HepG2 (cell line): ENCODE measurements around the gene BEST2. TPM values are rescaled to one million over a fixed set of nuclear protein-coding genes. Genes with fewer than 3 reads are reported as not detected.

Experiments
- ATAC-seq: fragments of 200-7000 bp; cut with Tn5 transposase; 3 replicates; pipeline ENCODE4 v1.9.1; 2020; ENCODE audit warnings: mild to moderate bottlenecking, moderate library complexity
- BruUV-seq: library from RNA; stranded (reverse); fragments of 400-500 nt; replicated peaks from 2 replicates; lab custom pipeline; 2021; lab: Mats Ljungman, UMichigan
- CTCF ChIA-PET: fragments of 300-600 bp; formaldehyde crosslinking; extraction: SDS; loops from one replicate; lab custom pipeline; 2021; ENCODE audit warnings: low total read pairs, inconsistent platforms, low intra/inter-chr PET ratio; lab: Yijun Ruan, JAX
- POLR2A ChIA-PET: fragments of 350-600 bp; sonication (Branson Sonifier 250); formaldehyde crosslinking; loops from one replicate; lab custom pipeline; 2020; ENCODE audit warnings: antibody characterized with exemption, inconsistent platforms; lab: Yijun Ruan, JAX
- DNase-seq: peaks from one replicate; pipeline ENCODE4 v3.0.0-alpha.2; 2015; ENCODE audit warnings: low spot score
- FAIRE-seq: peaks from 3 replicates; lab custom pipeline; 2011; peaks lifted over from hg19 to GRCh38; lab: Jason Lieb, UNC
- H2AFZ ChIP-seq: one replicate; pipeline ENCODE4 v1.6.1; 2011; ENCODE audit warnings: low read length, inconsistent platforms
- H3K27ac ChIP-seq: fragments of 300-600 bp; 3 replicates; pipeline ENCODE4 v1.8.0; 2011; ENCODE audit warnings: mixed run types, mild to moderate bottlenecking, mixed read lengths, low read length, inconsistent platforms; ENCODE audit not compliant: insufficient read depth; ENCODE audit errors: extremely low read length
- H3K27me3 ChIP-seq, 2 experiments: fragments of 200-600 bp in 1 of 2; 2 replicates in 1 of 2; 3 replicates in 1 of 2; pipeline versions ENCODE4 v1.6.0 to v1.8.0; 2011; ENCODE audit warnings: low read length in 2 of 2, mild to moderate bottlenecking in 2 of 2, moderate library complexity in 2 of 2, inconsistent platforms in 1 of 2; ENCODE audit not compliant: insufficient read depth in 2 of 2, control insufficient read depth in 1 of 2
- H3K36me3 ChIP-seq, 2 experiments: fragments of 200-600 bp in 1 of 2; replicated peaks in 1 of 2; 2 replicates in 1 of 2; 3 replicates in 1 of 2; pipeline versions ENCODE4 v1.5.1 to v1.8.0; 2011; ENCODE audit warnings: low read length in 2 of 2, inconsistent platforms in 1 of 2; ENCODE audit not compliant: insufficient read depth in 2 of 2, control insufficient read depth in 1 of 2
- H3K4me1 ChIP-seq: 2 replicates; pipeline ENCODE4 v1.5.1; 2012; ENCODE audit warnings: low read length, inconsistent platforms; ENCODE audit not compliant: insufficient read depth
- H3K4me2 ChIP-seq: 2 replicates; pipeline ENCODE4 v1.6.0; 2011; ENCODE audit warnings: low read depth, low read length, inconsistent platforms
- H3K4me3 ChIP-seq, 3 experiments: fragments of 200-600 bp in 1 of 3; sonication (generic), shearing (Covaris generic) in 1 of 3; replicated peaks in 1 of 3; 2 replicates each; pipeline ENCODE4 v1.5.1; 2011 to 2016; ENCODE audit warnings: low read length in 3 of 3, inconsistent platforms in 2 of 3, low read depth in 2 of 3, mild to moderate bottlenecking in 2 of 3, control low read depth in 1 of 3, mixed read lengths in 1 of 3; ENCODE audit not compliant: insufficient read depth in 1 of 3
- H3K79me2 ChIP-seq: one replicate; pipeline ENCODE4 v1.6.1; 2011; ENCODE audit warnings: low read length, inconsistent platforms; ENCODE audit not compliant: insufficient read depth
- H3K9ac ChIP-seq: 2 replicates; pipeline ENCODE4 v1.6.0; 2011; ENCODE audit warnings: mild to moderate bottlenecking, low read depth, low read length, inconsistent platforms; ENCODE audit not compliant: insufficient read depth
- H3K9me3 ChIP-seq: 2 replicates; pipeline ENCODE4 v1.5.1; 2012; ENCODE audit warnings: mild to moderate bottlenecking, low read length
- H4K20me1 ChIP-seq: 2 replicates; pipeline ENCODE4 v1.6.0; 2011; ENCODE audit warnings: inconsistent platforms, mild to moderate bottlenecking, low read length, moderate library complexity; ENCODE audit not compliant: insufficient read depth
- E2F1 ChIP-seq: sonication (generic); formaldehyde crosslinking; IDR thresholded peaks from 2 replicates; pipeline ENCODE4 v1.5.0; 2020; ENCODE audit warnings: missing genetic modification reagents
- FIP1L1 ChIP-seq: fragments of 200-400 bp; formaldehyde crosslinking; IDR thresholded peaks from 2 replicates; pipeline ENCODE4 v1.6.1; 2018; ENCODE audit warnings: low read depth, mild to moderate bottlenecking, low read length, moderate library complexity, borderline replicate concordance; ENCODE audit not compliant: insufficient read depth
- FOXA1 ChIP-seq, 2 experiments: fragments of 450-650 bp in 1 of 2; sonication (generic) in 1 of 2; formaldehyde crosslinking in 1 of 2; IDR thresholded peaks; 2 replicates each; pipeline versions ENCODE4 v1.4.0 to v1.6.1; 2016 to 2020; ENCODE audit warnings: missing genetic modification reagents in 1 of 2
- GTF3A ChIP-seq: sonication (generic); formaldehyde crosslinking; conservative IDR thresholded peaks from 2 replicates; pipeline ENCODE4 v1.4.0; 2020; ENCODE audit warnings: mild to moderate bottlenecking, missing genetic modification reagents
- MEIS1 ChIP-seq: sonication (generic); formaldehyde crosslinking; IDR thresholded peaks from 2 replicates; pipeline ENCODE4 v1.9.0; 2021; ENCODE audit warnings: mild to moderate bottlenecking, missing genetic modification reagents, moderate library complexity, borderline replicate concordance
- NFE2 ChIP-seq: sonication (generic); formaldehyde crosslinking; IDR thresholded peaks from 2 replicates; pipeline ENCODE4 v1.4.0; 2020; ENCODE audit warnings: missing genetic modification reagents
- PLRG1 ChIP-seq: fragments of 450-650 bp; conservative IDR thresholded peaks from 2 replicates; pipeline ENCODE4 v1.6.1; 2016
- TAF1 ChIP-seq: sonication (generic); formaldehyde crosslinking; IDR thresholded peaks from 2 replicates; pipeline ENCODE4 v1.4.0; 2020; ENCODE audit warnings: missing genetic modification reagents
- ZMAT5 ChIP-seq: sonication (generic); formaldehyde crosslinking; IDR thresholded peaks from 2 replicates; pipeline ENCODE4 v1.5.0; 2020; ENCODE audit warnings: mild to moderate bottlenecking, low read depth, missing genetic modification reagents, borderline replicate concordance
- ZNF549 ChIP-seq: sonication (generic); formaldehyde crosslinking; IDR thresholded peaks from 2 replicates; pipeline ENCODE4 v1.5.0; 2020; ENCODE audit warnings: missing genetic modification reagents
- ZNF639 ChIP-seq: conservative IDR thresholded peaks from 2 replicates; pipeline ENCODE4 v1.6.1; 2018; ENCODE audit warnings: missing genetic modification reagents
- ZNF747 ChIP-seq: sonication (generic); formaldehyde crosslinking; IDR thresholded peaks from 2 replicates; pipeline ENCODE4 v1.8.1; 2023; ENCODE audit warnings: missing genetic modification reagents, mild to moderate bottlenecking, borderline replicate concordance
- ZNF891 ChIP-seq: sonication (generic); formaldehyde crosslinking; IDR thresholded peaks from 2 replicates; pipeline ENCODE4 v1.5.0; 2020; ENCODE audit warnings: mild to moderate bottlenecking, missing genetic modification reagents
- ZSCAN5A ChIP-seq: sonication (generic); formaldehyde crosslinking; IDR thresholded peaks from 2 replicates; pipeline ENCODE4 v1.8.0; 2022; ENCODE audit warnings: mild to moderate bottlenecking, missing genetic modification reagents, borderline replicate concordance
- WGBS: methylation state at CpG from one replicate; pipeline ENCODE4 v1.1.6; 2017; ENCODE audit warnings: low lambda C conversion rate; 5-methylcytosine and 5-hydroxymethylcytosine counted together
- in situ Hi-C: cut with HindIII; loops from 2 replicates; pipeline ENCODE4 v1.10.0; 2017; ENCODE audit warnings: low pct_unique_long_range_greater_than_20kb; ENCODE audit not compliant: extremely low pct_ligation_motif_present
- intact Hi-C: fragments of 100-400 bp; cut with micrococcal nuclease; formaldehyde crosslinking; loops from one replicate; pipeline ENCODE4 v1.10.0; 2022; ENCODE audit not compliant: unreplicated experiment
- polyA plus RNA-seq, 8 experiments: library from polyadenylated mRNA; depleted of rRNA in 3 of 8; stranded (reverse) in 7 of 8; unstranded in 1 of 8; fragments of >200 nt; fragmentation: Illumina TruSeq in 4 of 8; extraction: Trizol in 4 of 8; gene quantifications; 2 replicates each; pipeline versions ENCODE4 v1.2.1 to v1.2.3, GENCODE V29; 2011 to 2016; ENCODE audit warnings: low read depth in 4 of 8, missing spikeins in 1 of 8, mixed read lengths in 1 of 8; ENCODE audit not compliant: insufficient read depth in 1 of 8
- total RNA-seq, 5 experiments: library from RNA; depleted of rRNA; stranded (reverse); fragments of >200 nt; fragmentation: Illumina TruSeq; extraction: Trizol; gene quantifications; 2 replicates each; pipeline ENCODE4 v1.2.3, GENCODE V29; 2016; ENCODE audit warnings: low read depth in 1 of 5

Gene BEST2
- total and polyA plus RNA-seq, 2 of the 13 experiments (the other 11 are each of a cell fraction or from before 2014, with no cell fraction given), result not detected

DNA sequence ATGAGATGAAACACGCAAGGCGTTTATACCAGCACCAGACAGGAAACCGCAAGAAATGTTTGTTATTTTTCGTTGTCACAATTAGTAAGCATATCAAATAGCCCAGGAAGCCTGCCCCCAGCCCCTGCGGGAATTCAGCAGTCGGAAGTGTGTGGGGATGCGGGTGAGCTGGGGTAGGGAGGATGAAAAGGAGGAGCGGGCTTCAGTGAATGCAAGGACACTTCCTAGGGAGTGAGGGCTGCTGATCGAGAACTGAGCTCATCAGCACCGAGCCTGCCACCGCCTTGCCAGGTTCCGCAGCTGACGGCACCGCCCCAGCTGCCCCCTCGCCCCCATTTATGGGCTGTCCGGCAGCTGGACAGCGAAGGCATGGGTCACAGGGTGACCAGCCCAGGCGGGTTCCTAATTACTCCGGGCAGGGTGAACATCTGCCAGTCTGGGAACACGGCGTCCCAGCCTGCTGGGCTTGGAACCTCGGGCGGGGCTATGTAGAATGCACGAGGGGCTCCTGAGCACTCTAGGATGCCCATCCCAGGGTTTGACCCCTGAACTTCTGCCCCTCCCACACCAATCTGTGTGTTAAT lies 1.6 kb upstream of the BEST2 start:
- ChIA-PET POLR2A (no interaction called here), CTCF (no interaction called here)
- no peak overlapping the region for H3K27ac ChIP-seq
- no peak for DNase-seq
- peaks cover 8% of the 10 kb centered on the region for H3K9me3 ChIP-seq
- no peak for TF ChIP-seq ZMAT5
- no peak for TF ChIP-seq E2F1 (CRISPR knock-in tag)
- peaks cover 20% of the 10 kb centered on the region for H3K4me1 ChIP-seq
- H3K79me2 ChIP-seq, result no peaks in the 10 kb centered on the region
- H3K36me3 ChIP-seq, result peaks cover 13 to 28% of the 10 kb centered on the region in 2 experiments
- WGBS, result 57% methylated on average over 9 of the region's 24 CpGs
- H4K20me1 ChIP-seq, result no peaks in the 10 kb centered on the region
- intact Hi-C loops, result no loop called here
- BruUV-seq, result no TSS peak
- peaks cover 2 to 34% of the 10 kb centered on the region in 2 experiments for H3K27me3 ChIP-seq
- no peak overlapping the region for H2AFZ ChIP-seq
- no peak for FAIRE-seq
- ATAC-seq, result peak; percentile 25
- no peak overlapping the region for H3K9ac ChIP-seq
- H3K4me3 ChIP-seq, result no peak overlapping the region
- in situ Hi-C loops, result no loop called here
- peak overlapping the region; percentile 14; the same call in 1 of the 2 replicates for H3K4me2 ChIP-seq

GRCh38 chr19:12750851-12751250 lies 740 bp upstream of the BEST2 start:
- no peak overlapping the region for H3K4me3 ChIP-seq
- no peaks in the 10 kb centered on the region for H4K20me1 ChIP-seq
- no peak for DNase-seq
- no peaks in the 10 kb centered on the region for H3K79me2 ChIP-seq
- H3K4me2 ChIP-seq, result peak overlapping the region; percentile 14; the same call in 1 of the 2 replicates
- no peak for FAIRE-seq
- no peak overlapping the region for H2AFZ ChIP-seq
- peaks cover 21% of the 10 kb centered on the region for H3K4me1 ChIP-seq
- H3K9ac ChIP-seq, result no peak overlapping the region
- peaks cover 10 to 20% of the 10 kb centered on the region in 2 experiments for H3K36me3 ChIP-seq
- in situ Hi-C loops (no loop called here), intact Hi-C loops (no loop called here)
- H3K27ac ChIP-seq, result no peak overlapping the region
- ChIA-PET POLR2A (no interaction called here), CTCF (no interaction called here)
- 6% methylated on average over 7 of the region's 9 CpGs for WGBS
- H3K9me3 ChIP-seq, result peaks cover 8% of the 10 kb centered on the region
- H3K27me3 ChIP-seq, result peaks cover 2 to 34% of the 10 kb centered on the region in 2 experiments
- no TSS peak for BruUV-seq
- ATAC-seq, result no peak; the same call in 2 of the 3 replicates
- TF ChIP-seq ZNF747 (CRISPR knock-in tag), result no peak
- no peak for TF ChIP-seq NFE2 (CRISPR knock-in tag)
- TF ChIP-seq FOXA1 (IDR thresholded peaks at IDR 0.05), result no peak
- no peak for TF ChIP-seq FOXA1 (CRISPR knock-in tag; IDR thresholded peaks at IDR 0.05)
- TF ChIP-seq FIP1L1, result no peak
- TF ChIP-seq ZNF639, result no peak
- no peak for TF ChIP-seq ZNF549 (CRISPR knock-in tag)
- TF ChIP-seq MEIS1 (CRISPR knock-in tag), result no peak
- TF ChIP-seq GTF3A (CRISPR knock-in tag), result no peak
- no peak for TF ChIP-seq ZNF891 (CRISPR knock-in tag)
- no peak for TF ChIP-seq PLRG1
- TF ChIP-seq ZSCAN5A, result no peak
- no peak for TF ChIP-seq TAF1
